Parathyroid adenoma (tissue), 2 donors: ENCODE measurements around the gene LRTM1.

Source experiments
- H2AFZ ChIP-seq: fragments of 300-600 bp; sonication (generic); one replicate; pipeline ENCODE4 v1.7.0; 2017; ENCODE audit warnings: antibody characterized with exemption, mild to moderate bottlenecking
- H3K27ac ChIP-seq: fragments of 300-600 bp; sonication (generic); one replicate; pipeline ENCODE4 v1.7.0; 2017
- H3K27me3 ChIP-seq: fragments of 300-600 bp; sonication (generic); one replicate; pipeline ENCODE4 v1.7.0; 2017; ENCODE audit warnings: low read length; ENCODE audit not compliant: control insufficient read depth, insufficient read depth
- H3K36me3 ChIP-seq: fragments of 300-600 bp; sonication (generic); one replicate; pipeline ENCODE4 v1.7.0; 2017; ENCODE audit warnings: low read length; ENCODE audit not compliant: control insufficient read depth, insufficient read depth
- H3K4me1 ChIP-seq: fragments of 300-600 bp; sonication (generic); one replicate; pipeline ENCODE4 v1.7.0; 2017; ENCODE audit warnings: control low read depth
- H3K4me2 ChIP-seq: fragments of 300-600 bp; sonication (generic); one replicate; pipeline ENCODE4 v1.7.0; 2017; ENCODE audit warnings: low read length
- H3K4me3 ChIP-seq: fragments of 300-600 bp; sonication (generic); one replicate; pipeline ENCODE4 v1.7.0; 2017; ENCODE audit warnings: low read depth, low read length
- H3K79me2 ChIP-seq: fragments of 300-600 bp; sonication (generic); one replicate; pipeline ENCODE4 v1.7.0; 2017; ENCODE audit warnings: control low read depth
- H3K9ac ChIP-seq: fragments of 300-600 bp; sonication (generic); one replicate; pipeline ENCODE4 v1.7.0; 2017; ENCODE audit warnings: mild to moderate bottlenecking
- H3K9me3 ChIP-seq: fragments of 300-600 bp; sonication (generic); one replicate; pipeline ENCODE4 v1.7.0; 2017; ENCODE audit warnings: low read length; ENCODE audit not compliant: control insufficient read depth
- CTCF ChIP-seq: fragments of 300-600 bp; sonication (generic); IDR thresholded peaks from one replicate; pipeline ENCODE4 v1.7.0; 2017; ENCODE audit warnings: antibody characterized with exemption, mild to moderate bottlenecking
- donor health status: primary hyperparathyroidism.

Gene LRTM1

GRCh38 chr3:54939557-54940300 is 11.9 kb upstream of the LRTM1 start:
- Histone ChIP-seq H3K4me3 (no peak overlapping the region), H3K27me3 (no peaks in the 10 kb centered on the region), H2AFZ (no peak overlapping the region), H3K36me3 (no peaks in the 10 kb centered on the region), H3K9me3 (no peaks in the 10 kb centered on the region), H3K27ac (no peak overlapping the region), H3K4me1 (no peaks in the 10 kb centered on the region), H3K79me2 (no peaks in the 10 kb centered on the region), H3K4me2 (no peak overlapping the region), H3K9ac (no peak overlapping the region)
- TF ChIP-seq CTCF = no peak

DNA sequence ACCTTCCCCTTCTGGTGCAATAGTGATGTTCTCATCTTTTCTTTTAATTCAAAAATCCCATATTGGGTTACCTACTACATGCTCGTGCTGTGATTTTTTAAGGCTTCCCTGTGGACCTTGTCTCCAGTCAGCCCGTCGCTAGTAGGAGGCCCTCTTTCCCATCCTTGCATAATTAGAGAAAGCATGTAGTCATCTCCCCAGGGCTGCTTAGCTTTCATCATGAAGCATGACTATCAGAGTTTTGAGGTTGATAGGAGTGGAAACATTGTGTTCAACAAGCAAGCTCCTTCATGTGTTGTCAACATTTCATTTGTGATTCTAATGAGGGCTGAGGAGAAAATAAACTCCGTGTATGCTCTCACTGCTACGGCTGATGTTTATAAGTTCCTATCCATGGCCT is 8.7 kb upstream of the LRTM1 start:
- H3K27me3 ChIP-seq = no peaks in the 10 kb centered on the region
- H3K4me3 ChIP-seq = no peak overlapping the region
- no peak overlapping the region for H2AFZ ChIP-seq
- H3K27ac ChIP-seq = no peak overlapping the region
- H3K36me3 ChIP-seq = no peaks in the 10 kb centered on the region
- TF ChIP-seq CTCF = no peak
- no peak overlapping the region for H3K4me2 ChIP-seq
- no peaks in the 10 kb centered on the region for H3K9me3 ChIP-seq
- no peak overlapping the region for H3K9ac ChIP-seq
- H3K4me1 ChIP-seq = no peaks in the 10 kb centered on the region
- no peaks in the 10 kb centered on the region for H3K79me2 ChIP-seq

GRCh38 chr3:54935869-54936268 is 8.0 kb upstream of the LRTM1 start:
- Histone ChIP-seq H3K27me3 (no peaks in the 10 kb centered on the region), H3K9ac (no peak overlapping the region), H3K9me3 (no peaks in the 10 kb centered on the region), H3K4me1 (no peaks in the 10 kb centered on the region), H3K36me3 (no peaks in the 10 kb centered on the region), H2AFZ (no peak overlapping the region), H3K4me3 (no peak overlapping the region), H3K79me2 (no peaks in the 10 kb centered on the region), H3K27ac (no peak overlapping the region), H3K4me2 (no peak overlapping the region)
- TF ChIP-seq CTCF = no peak

DNA sequence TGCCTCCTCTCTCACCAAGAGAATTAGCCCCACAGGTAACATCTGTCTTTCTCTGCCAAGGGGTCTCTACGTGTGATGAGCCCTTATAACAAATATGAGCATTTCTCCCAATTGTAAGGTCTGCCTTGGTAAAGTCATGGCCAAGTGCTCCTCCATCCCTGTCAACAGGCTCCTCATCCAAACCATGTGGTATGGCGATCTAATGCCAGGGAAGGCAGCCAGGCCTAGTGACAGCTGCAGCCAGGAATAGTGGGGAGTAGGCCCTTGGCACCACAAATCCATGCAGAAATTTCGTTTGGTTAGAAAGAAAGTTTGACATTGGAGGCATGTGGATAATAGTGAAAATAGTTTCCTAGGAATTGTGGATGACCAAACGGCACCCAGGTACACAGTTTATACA is 4.7 kb upstream of the LRTM1 start:
- H3K9me3 ChIP-seq = no peaks in the 10 kb centered on the region
- no peaks in the 10 kb centered on the region for H3K36me3 ChIP-seq
- TF ChIP-seq CTCF = no peak
- no peak overlapping the region for H3K4me3 ChIP-seq
- H3K4me1 ChIP-seq = no peaks in the 10 kb centered on the region
- no peak overlapping the region for H2AFZ ChIP-seq
- no peak overlapping the region for H3K4me2 ChIP-seq
- no peaks in the 10 kb centered on the region for H3K79me2 ChIP-seq
- H3K9ac ChIP-seq = no peak overlapping the region
- no peaks in the 10 kb centered on the region for H3K27me3 ChIP-seq
- H3K27ac ChIP-seq = no peak overlapping the region

- no peak for TF ChIP-seq CTCF
- no peak overlapping the region for H3K27ac ChIP-seq
- H3K4me2 ChIP-seq = no peak overlapping the region
- H3K9ac ChIP-seq = no peak overlapping the region
- no peaks in the 10 kb centered on the region for H3K9me3 ChIP-seq
- no peak overlapping the region for H2AFZ ChIP-seq
- no peaks in the 10 kb centered on the region for H3K79me2 ChIP-seq
- H3K27me3 ChIP-seq = no peaks in the 10 kb centered on the region
- H3K4me1 ChIP-seq = no peaks in the 10 kb centered on the region
- no peak overlapping the region for H3K4me3 ChIP-seq
- H3K36me3 ChIP-seq = no peaks in the 10 kb centered on the region
These were observed 3.3 kb upstream of the LRTM1 start for GRCh38 chr3:54931182-54931581.
